Panc1 (cell line): ENCODE data around the gene MPPE1. TPM values are rescaled to one million over a fixed set of nuclear protein-coding genes. Genes with fewer than 3 reads are reported as not detected.

Source experiments
- ATAC-seq: fragments of 200-7000 bp; cut with Tn5 transposase; 2 replicates; pipeline ENCODE4 v1.9.1; 2020; ENCODE audit warnings: mild to moderate bottlenecking, moderate library complexity
- BruUV-seq: library from RNA; stranded (reverse); fragments of 400-500 nt; replicated peaks from 2 replicates; lab custom pipeline; 2021; lab: Mats Ljungman, UMichigan
- CTCF ChIA-PET: fragments of 300-600 bp; sonication (Branson Sonifier 250); formaldehyde crosslinking; loops from one replicate; lab custom pipeline; 2022; ENCODE audit warnings: antibody characterized with exemption; lab: Charles Lee
- POLR2A ChIA-PET: fragments of 300-600 bp; sonication (Branson Sonifier 250); formaldehyde crosslinking; loops from one replicate; lab custom pipeline; 2022; ENCODE audit warnings: antibody characterized with exemption; lab: Charles Lee
- DNase-seq: peaks from one replicate; pipeline ENCODE4 v3.0.0-alpha.2; 2010; ENCODE audit warnings: low read depth, low spot score
- H3K27ac ChIP-seq: 2 replicates; pipeline ENCODE4 v1.5.1; 2011; ENCODE audit warnings: mild to moderate bottlenecking, low read length, inconsistent platforms
- H3K27me3 ChIP-seq: fragments of 200-500 bp; sonication (Bioruptor generic); 2 replicates; pipeline ENCODE4 v1.6.0; 2014; ENCODE audit warnings: low read length, inconsistent platforms; ENCODE audit not compliant: control insufficient read depth, insufficient read depth
- H3K36me3 ChIP-seq: fragments of 200-500 bp; sonication (Bioruptor generic); 2 replicates; pipeline ENCODE4 v1.5.1; 2014; ENCODE audit warnings: inconsistent platforms, mild to moderate bottlenecking, low read length, moderate library complexity; ENCODE audit not compliant: control insufficient read depth, insufficient read depth
- H3K4me1 ChIP-seq: 2 replicates; pipeline ENCODE4 v1.5.1; 2011; ENCODE audit warnings: inconsistent platforms, mild to moderate bottlenecking, low read length, moderate library complexity; ENCODE audit not compliant: control insufficient read depth, insufficient read depth
- H3K4me3 ChIP-seq, 2 experiments: 2 replicates each; pipeline ENCODE4 v1.5.1; 2011 to 2012; ENCODE audit warnings: low read depth in 2 of 2, low read length in 2 of 2, mild to moderate bottlenecking in 2 of 2, inconsistent platforms in 1 of 2, moderate library complexity in 1 of 2
- H3K9me3 ChIP-seq: fragments of 200-500 bp; sonication (Bioruptor generic); 2 replicates; pipeline ENCODE4 v1.5.1; 2014; ENCODE audit warnings: low read depth, mild to moderate bottlenecking, inconsistent platforms, low read length, moderate library complexity; ENCODE audit not compliant: control insufficient read depth, insufficient read depth
- POLR2AphosphoS5 ChIP-seq: IDR thresholded peaks from 2 replicates; pipeline ENCODE4 v1.6.1; 2012; ENCODE audit warnings: mild to moderate bottlenecking, low read depth, low read length, moderate library complexity
- SIN3A ChIP-seq: IDR thresholded peaks from 2 replicates; pipeline ENCODE4 v1.6.1; 2012; ENCODE audit warnings: low read depth, mild to moderate bottlenecking, low read length, moderate library complexity, borderline replicate concordance; ENCODE audit not compliant: insufficient read depth
- TCF7L2 ChIP-seq: IDR thresholded peaks from 2 replicates; pipeline ENCODE4 v1.6.1; 2011; ENCODE audit warnings: mild to moderate bottlenecking, low read depth, low read length, inconsistent platforms
- in situ Hi-C: cut with HindIII; loops from 2 replicates; pipeline ENCODE4 v1.10.0; 2016; ENCODE audit warnings: low sequenced_read_pairs, low pct_unique_long_range_greater_than_20kb
- intact Hi-C: fragments of 100-400 bp; cut with micrococcal nuclease; formaldehyde crosslinking; loops from one replicate; pipeline ENCODE4 v1.10.0; 2022; ENCODE audit not compliant: unreplicated experiment
- total RNA-seq: library from RNA; stranded (reverse); gene quantifications from one replicate; pipeline ENCODE4 v1.2.1, GENCODE V29; 2021; ENCODE audit not compliant: unreplicated experiment
- TF ChIP-seq, protein P1 (sequence below), 2 experiments: IDR thresholded peaks; 2 replicates each; pipeline ENCODE4 v1.6.1; 2011 to 2012; ENCODE audit warnings: low read depth in 2 of 2, control low read depth in 1 of 2, low read length in 1 of 2, mild to moderate bottlenecking in 1 of 2, moderate library complexity in 1 of 2; ENCODE audit not compliant: insufficient read depth in 1 of 2
- TF ChIP-seq, protein P2 (sequence below): fragments of 450-650 bp; IDR thresholded peaks from 2 replicates; pipeline ENCODE4 v1.5.1; 2017; ENCODE audit warnings: mild to moderate bottlenecking

MPPE1 gene
- total RNA-seq, 1 experiment from 2014 or later: 37.1 TPM

DNA sequence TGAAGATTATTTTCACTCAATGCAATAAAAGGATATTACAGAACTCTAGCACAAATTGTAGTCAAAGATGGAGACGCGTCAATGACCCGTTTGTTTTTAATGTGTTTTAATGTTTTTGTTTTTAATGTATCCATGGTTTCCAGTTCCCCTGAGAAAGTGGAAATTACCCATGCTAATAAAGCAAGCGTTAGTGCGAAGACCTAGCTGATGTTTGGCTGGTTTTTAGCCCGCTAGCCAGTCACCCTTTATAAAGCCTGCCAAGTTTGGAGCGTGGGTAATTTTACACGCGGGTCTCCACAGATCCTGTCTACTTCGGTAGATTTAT lies 57.3 kb downstream of the MPPE1 start:
- in situ Hi-C loops (no loop called here), intact Hi-C loops (no loop called here)
- Histone ChIP-seq H3K27ac (peak overlapping the region; percentile 87), H3K4me3 (peak overlapping the region; percentile 80 to 100), H3K4me1 (peaks cover 12% of the 10 kb centered on the region), H3K36me3 (peaks cover 3% of the 10 kb centered on the region; the same call in 1 of the 2 replicates), H3K27me3 (no peaks in the 10 kb centered on the region), H3K9me3 (no peaks in the 10 kb centered on the region)
- ChIA-PET CTCF (no interaction called here), POLR2A (no interaction called here)
- no TSS peak for BruUV-seq
- TF ChIP-seq POLR2AphosphoS5 (no peak), SIN3A (no peak), TCF7L2 (no peak)
- TF ChIP-seq, protein P1, sequence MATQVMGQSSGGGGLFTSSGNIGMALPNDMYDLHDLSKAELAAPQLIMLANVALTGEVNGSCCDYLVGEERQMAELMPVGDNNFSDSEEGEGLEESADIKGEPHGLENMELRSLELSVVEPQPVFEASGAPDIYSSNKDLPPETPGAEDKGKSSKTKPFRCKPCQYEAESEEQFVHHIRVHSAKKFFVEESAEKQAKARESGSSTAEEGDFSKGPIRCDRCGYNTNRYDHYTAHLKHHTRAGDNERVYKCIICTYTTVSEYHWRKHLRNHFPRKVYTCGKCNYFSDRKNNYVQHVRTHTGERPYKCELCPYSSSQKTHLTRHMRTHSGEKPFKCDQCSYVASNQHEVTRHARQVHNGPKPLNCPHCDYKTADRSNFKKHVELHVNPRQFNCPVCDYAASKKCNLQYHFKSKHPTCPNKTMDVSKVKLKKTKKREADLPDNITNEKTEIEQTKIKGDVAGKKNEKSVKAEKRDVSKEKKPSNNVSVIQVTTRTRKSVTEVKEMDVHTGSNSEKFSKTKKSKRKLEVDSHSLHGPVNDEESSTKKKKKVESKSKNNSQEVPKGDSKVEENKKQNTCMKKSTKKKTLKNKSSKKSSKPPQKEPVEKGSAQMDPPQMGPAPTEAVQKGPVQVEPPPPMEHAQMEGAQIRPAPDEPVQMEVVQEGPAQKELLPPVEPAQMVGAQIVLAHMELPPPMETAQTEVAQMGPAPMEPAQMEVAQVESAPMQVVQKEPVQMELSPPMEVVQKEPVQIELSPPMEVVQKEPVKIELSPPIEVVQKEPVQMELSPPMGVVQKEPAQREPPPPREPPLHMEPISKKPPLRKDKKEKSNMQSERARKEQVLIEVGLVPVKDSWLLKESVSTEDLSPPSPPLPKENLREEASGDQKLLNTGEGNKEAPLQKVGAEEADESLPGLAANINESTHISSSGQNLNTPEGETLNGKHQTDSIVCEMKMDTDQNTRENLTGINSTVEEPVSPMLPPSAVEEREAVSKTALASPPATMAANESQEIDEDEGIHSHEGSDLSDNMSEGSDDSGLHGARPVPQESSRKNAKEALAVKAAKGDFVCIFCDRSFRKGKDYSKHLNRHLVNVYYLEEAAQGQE (IDR thresholded peaks at IDR 0.05; ENCODE audit: insufficient read depth in 1 of 2, low read depth in 2 of 2, low read length in 1 of 2): no peak
- TF ChIP-seq, protein P2, sequence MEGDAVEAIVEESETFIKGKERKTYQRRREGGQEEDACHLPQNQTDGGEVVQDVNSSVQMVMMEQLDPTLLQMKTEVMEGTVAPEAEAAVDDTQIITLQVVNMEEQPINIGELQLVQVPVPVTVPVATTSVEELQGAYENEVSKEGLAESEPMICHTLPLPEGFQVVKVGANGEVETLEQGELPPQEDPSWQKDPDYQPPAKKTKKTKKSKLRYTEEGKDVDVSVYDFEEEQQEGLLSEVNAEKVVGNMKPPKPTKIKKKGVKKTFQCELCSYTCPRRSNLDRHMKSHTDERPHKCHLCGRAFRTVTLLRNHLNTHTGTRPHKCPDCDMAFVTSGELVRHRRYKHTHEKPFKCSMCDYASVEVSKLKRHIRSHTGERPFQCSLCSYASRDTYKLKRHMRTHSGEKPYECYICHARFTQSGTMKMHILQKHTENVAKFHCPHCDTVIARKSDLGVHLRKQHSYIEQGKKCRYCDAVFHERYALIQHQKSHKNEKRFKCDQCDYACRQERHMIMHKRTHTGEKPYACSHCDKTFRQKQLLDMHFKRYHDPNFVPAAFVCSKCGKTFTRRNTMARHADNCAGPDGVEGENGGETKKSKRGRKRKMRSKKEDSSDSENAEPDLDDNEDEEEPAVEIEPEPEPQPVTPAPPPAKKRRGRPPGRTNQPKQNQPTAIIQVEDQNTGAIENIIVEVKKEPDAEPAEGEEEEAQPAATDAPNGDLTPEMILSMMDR: no peak
- peak; percentile 36 for ATAC-seq
- DNase-seq: no peak

DNA sequence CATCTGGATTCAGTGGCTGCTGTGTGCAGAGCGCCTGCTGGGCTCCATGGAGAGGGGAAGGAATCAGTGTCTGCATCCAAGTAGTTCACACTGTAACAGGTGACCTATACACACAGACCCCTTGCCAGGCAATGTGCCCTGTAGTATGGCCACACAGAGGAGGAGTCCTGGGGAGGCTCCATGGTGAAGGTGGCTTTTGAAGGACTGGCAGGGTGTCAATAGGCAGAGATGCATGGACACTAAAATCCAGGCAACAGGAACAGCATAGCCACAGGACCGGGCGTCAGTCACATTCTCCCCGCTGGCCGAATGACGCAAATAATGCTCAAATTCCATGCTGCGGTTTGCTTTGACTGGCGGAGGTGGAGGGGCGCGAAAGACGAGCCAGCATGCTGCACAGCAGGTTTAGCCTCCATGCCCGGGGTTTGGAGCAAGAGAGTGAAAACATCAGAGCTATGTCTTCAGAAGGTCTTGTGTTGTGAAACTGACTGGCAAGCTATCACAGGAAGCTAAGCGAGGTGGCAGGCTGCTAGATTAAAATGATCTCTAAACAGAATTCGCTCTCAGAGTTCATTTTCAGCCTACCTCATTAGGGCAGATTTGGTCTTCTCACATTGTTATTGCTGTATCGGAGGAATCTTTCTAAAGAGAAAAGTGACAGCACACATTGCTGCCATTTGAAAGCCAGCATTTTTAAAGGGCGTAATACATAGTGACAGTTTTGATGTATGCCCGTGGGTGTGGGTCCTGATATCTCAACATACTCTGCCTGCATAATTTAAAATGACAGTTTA lies 58.1 kb downstream of the MPPE1 start:
- H3K4me3 ChIP-seq: peak overlapping the region; percentile 80 to 100
- H3K9me3 ChIP-seq: no peaks in the 10 kb centered on the region
- ATAC-seq (peak; percentile 44), DNase-seq (no peak)
- no TSS peak for BruUV-seq
- ChIA-PET POLR2A (no interaction called here), CTCF (no interaction called here)
- H3K27me3 ChIP-seq: no peaks in the 10 kb centered on the region
- peaks cover 12% of the 10 kb centered on the region for H3K4me1 ChIP-seq
- peaks cover 3% of the 10 kb centered on the region; the same call in 1 of the 2 replicates for H3K36me3 ChIP-seq
- intact Hi-C loops (no loop called here), in situ Hi-C loops (no loop called here)
- H3K27ac ChIP-seq: peak overlapping the region; percentile 87
- TF ChIP-seq SIN3A (no peak), TCF7L2 (no peak), POLR2AphosphoS5 (no peak)
- TF ChIP-seq, protein P1 (IDR thresholded peaks at IDR 0.05; ENCODE audit: insufficient read depth in 1 of 2, low read depth in 2 of 2, low read length in 1 of 2): no peak
- TF ChIP-seq, protein P2: no peak
